HFFc6 (cell line): ENCODE measurements around the gene PHACTR3. TPM values are rescaled to one million over a fixed set of nuclear protein-coding genes. Genes with fewer than 3 reads are reported as not detected.

Experiments used
- DNase-seq: peaks from one replicate; pipeline ENCODE4 v3.0.0-alpha.2; 2018
- H3K27ac Mint-ChIP-seq: 2 replicates; pipeline ENCODE4 v1.8.0; 2020; ENCODE audit warnings: mild to moderate bottlenecking, mixed read lengths
- H3K27me3 Mint-ChIP-seq: 2 replicates; pipeline ENCODE4 v1.8.0; 2021; ENCODE audit warnings: mild to moderate bottlenecking, moderate library complexity, mixed read lengths; ENCODE audit not compliant: insufficient read depth
- H3K36me3 Mint-ChIP-seq: 2 replicates; pipeline ENCODE4 v1.8.0; 2021; ENCODE audit warnings: low read depth, mixed read lengths
- H3K4me1 Mint-ChIP-seq: 2 replicates; pipeline ENCODE4 v1.8.0; 2020; ENCODE audit warnings: low read depth, mixed read lengths
- H3K4me3 Mint-ChIP-seq: 2 replicates; pipeline ENCODE4 v1.8.0; 2020; ENCODE audit warnings: mild to moderate bottlenecking, moderate library complexity, mixed read lengths
- H3K9me3 Mint-ChIP-seq: 2 replicates; pipeline ENCODE4 v1.8.0; 2020; ENCODE audit warnings: mild to moderate bottlenecking, mixed read lengths
- total RNA-seq, 6 experiments: library from RNA; stranded (reverse); fragmentation: NEBNext Ultra II Directional; extraction: Animal tissue kit (Norgen Biotek cat#: 25700); gene quantifications; 2 replicates in 1 of 6; 3 replicates in 5 of 6; pipeline ENCODE4 v1.2.3, GENCODE V29; 2021
- TF ChIP-seq, protein P1 (sequence below): fragments of 200-600 bp; sonication (generic); IDR thresholded peaks from 2 replicates; pipeline ENCODE4 v1.5.0; 2021; ENCODE audit warnings: antibody characterized with exemption, mild to moderate bottlenecking

Gene PHACTR3
- total RNA-seq, 6 experiments from 2014 or later, result not detected

- TF ChIP-seq, protein P1, sequence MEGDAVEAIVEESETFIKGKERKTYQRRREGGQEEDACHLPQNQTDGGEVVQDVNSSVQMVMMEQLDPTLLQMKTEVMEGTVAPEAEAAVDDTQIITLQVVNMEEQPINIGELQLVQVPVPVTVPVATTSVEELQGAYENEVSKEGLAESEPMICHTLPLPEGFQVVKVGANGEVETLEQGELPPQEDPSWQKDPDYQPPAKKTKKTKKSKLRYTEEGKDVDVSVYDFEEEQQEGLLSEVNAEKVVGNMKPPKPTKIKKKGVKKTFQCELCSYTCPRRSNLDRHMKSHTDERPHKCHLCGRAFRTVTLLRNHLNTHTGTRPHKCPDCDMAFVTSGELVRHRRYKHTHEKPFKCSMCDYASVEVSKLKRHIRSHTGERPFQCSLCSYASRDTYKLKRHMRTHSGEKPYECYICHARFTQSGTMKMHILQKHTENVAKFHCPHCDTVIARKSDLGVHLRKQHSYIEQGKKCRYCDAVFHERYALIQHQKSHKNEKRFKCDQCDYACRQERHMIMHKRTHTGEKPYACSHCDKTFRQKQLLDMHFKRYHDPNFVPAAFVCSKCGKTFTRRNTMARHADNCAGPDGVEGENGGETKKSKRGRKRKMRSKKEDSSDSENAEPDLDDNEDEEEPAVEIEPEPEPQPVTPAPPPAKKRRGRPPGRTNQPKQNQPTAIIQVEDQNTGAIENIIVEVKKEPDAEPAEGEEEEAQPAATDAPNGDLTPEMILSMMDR, result no peak
- H3K4me1 Mint-ChIP-seq, result no peaks in the 10 kb centered on the region
- no peak for DNase-seq
- H3K36me3 Mint-ChIP-seq, result no peaks in the 10 kb centered on the region
- no peak overlapping the region for H3K4me3 Mint-ChIP-seq
- H3K27ac Mint-ChIP-seq, result no peak overlapping the region
- peaks cover 14% of the 10 kb centered on the region; the same call in 1 of the 2 replicates for H3K9me3 Mint-ChIP-seq
- peaks cover 4% of the 10 kb centered on the region for H3K27me3 Mint-ChIP-seq
Observed at GRCh38 chr20:59584278-59584925, 19.9 kb upstream of the PHACTR3 start.

DNA sequence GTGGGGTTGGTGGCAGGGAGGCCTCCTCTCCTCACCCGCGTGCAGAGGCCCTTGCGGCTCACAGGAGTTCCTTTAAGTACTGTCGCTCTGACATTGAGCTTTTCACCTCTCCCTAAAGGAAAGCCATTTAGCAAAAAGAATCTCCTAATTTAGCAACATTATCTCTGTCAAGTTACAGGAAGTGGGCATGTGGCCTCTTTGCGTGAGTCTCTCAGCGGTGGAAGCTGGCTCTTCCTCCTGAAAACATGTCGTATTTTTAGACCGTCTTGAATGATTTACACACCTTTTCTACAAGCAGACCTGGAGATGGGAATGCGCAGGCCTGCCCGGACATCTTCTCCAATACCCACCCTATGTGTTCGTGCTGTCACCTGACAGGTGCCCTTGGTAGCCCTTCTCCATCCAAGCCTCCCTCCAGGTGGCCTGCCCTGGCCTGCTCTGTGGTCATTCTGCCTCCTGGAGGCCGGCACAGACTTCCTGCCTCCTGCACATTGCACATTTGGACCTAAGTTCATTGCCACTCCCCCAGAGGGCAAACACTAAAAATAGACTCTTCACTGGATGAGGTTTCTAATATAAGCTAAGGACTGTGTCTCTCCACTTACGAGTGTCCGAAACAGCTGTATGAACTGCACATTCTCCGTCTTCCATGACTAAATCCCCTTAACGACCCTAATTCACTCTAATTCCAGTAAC, 18.5 kb upstream of the PHACTR3 start:
- peaks cover 4% of the 10 kb centered on the region for H3K27me3 Mint-ChIP-seq
- no peaks in the 10 kb centered on the region for H3K36me3 Mint-ChIP-seq
- H3K27ac Mint-ChIP-seq, result no peak overlapping the region
- H3K4me3 Mint-ChIP-seq, result no peak overlapping the region
- peaks cover 22% of the 10 kb centered on the region; the same call in 1 of the 2 replicates for H3K9me3 Mint-ChIP-seq
- DNase-seq, result no peak
- TF ChIP-seq, protein P1, result no peak
- H3K4me1 Mint-ChIP-seq, result no peaks in the 10 kb centered on the region

DNA sequence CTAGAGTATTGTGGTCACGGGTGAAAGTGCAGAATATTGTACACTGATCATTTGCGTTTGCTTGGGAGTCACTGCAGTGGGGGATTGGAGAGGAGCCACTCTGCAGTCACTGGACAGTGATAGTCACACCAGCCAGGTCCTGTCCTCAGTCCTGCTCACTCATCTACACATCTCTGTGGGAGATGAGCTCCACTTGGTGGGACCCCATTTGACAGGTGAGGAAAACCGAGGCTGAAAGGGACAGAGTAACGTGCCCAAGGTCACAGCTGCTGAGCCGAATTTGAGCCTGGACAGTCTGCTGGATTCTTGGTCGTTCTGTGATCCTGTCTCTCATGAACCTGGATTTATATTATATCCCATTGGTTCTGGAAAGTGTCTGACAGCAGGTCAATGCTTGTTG, 17.7 kb upstream of the PHACTR3 start:
- Mint-ChIP-seq H3K9me3 (peaks cover 22% of the 10 kb centered on the region; the same call in 1 of the 2 replicates), H3K27me3 (peaks cover 2% of the 10 kb centered on the region), H3K36me3 (no peaks in the 10 kb centered on the region), H3K4me3 (no peak overlapping the region), H3K27ac (no peak overlapping the region), H3K4me1 (no peaks in the 10 kb centered on the region)
- TF ChIP-seq, protein P1, result no peak
- DNase-seq, result no peak

DNA sequence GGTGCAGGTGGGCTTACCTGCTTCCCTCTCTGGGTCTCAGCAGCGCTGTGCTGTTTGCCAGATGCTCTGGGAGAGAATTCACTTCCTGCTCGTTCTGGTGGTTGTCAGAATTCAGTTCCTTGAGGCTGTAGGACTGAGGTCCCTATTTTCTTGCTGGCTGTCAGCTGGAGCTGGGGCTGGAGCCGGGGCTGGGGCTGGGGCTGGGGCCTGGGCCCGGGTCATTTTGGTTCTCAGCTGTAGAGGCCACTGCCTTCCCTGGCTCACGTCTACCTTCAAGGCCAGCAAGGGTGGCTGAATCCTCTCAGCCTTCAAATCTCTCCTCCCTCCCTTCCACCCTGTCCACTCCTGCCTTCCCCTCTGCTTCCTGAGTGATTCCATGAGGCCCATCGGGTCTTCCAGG, 16.8 kb upstream of the PHACTR3 start:
- H3K27ac Mint-ChIP-seq, result no peak overlapping the region
- H3K9me3 Mint-ChIP-seq, result peaks cover 22% of the 10 kb centered on the region; the same call in 1 of the 2 replicates
- DNase-seq, result no peak
- H3K27me3 Mint-ChIP-seq, result peaks cover 4% of the 10 kb centered on the region
- no peaks in the 10 kb centered on the region for H3K4me1 Mint-ChIP-seq
- H3K36me3 Mint-ChIP-seq, result no peaks in the 10 kb centered on the region
- no peak overlapping the region for H3K4me3 Mint-ChIP-seq
- TF ChIP-seq, protein P1, result no peak

DNA sequence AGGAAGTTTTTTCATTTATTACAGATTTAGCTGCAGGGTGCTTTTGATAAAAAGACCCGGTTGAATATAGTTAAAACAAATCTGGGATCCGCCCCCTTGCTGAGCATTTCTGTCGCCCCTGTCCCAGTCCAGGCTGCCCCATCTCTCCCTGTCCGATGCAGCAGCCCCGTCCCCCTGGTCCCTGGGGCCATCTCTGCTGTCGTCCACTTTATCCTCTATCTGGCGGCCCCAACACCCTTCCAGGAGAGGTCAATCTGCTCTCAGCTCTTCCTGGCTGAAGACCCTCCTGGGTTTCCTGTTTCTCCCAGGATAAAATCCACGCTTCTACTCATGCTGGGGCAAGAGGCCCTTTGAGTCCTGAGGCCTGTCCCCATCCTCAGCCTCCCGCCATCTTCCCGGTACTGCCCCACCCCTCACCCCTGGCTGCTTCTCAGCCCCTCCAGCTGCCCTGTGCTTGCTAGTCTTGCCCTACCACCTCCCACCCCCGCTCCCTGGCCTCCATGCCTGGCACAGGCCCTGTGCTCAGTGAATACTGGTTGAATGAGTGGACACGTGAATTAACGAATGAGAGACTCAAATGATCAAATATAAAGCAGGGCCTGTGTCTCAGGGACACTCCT, 16.0 kb upstream of the PHACTR3 start:
- TF ChIP-seq, protein P1, result no peak
- no peaks in the 10 kb centered on the region for H3K4me1 Mint-ChIP-seq
- no peak for DNase-seq
- H3K27me3 Mint-ChIP-seq, result peaks cover 3% of the 10 kb centered on the region
- H3K27ac Mint-ChIP-seq, result no peak overlapping the region
- H3K4me3 Mint-ChIP-seq, result no peak overlapping the region
- H3K36me3 Mint-ChIP-seq, result no peaks in the 10 kb centered on the region
- H3K9me3 Mint-ChIP-seq, result peaks cover 22% of the 10 kb centered on the region; the same call in 1 of the 2 replicates
